GM19239 (cell line): ENCODE measurements around the gene SLCO3A1.

Source experiments
- DNase-seq: peaks from one replicate; pipeline ENCODE4 v3.0.0; 2011; ENCODE audit warnings: low spot score; ENCODE audit not compliant: insufficient read length
- FAIRE-seq: peaks from 2 replicates; lab custom pipeline; 2011; peaks lifted over from hg19 to GRCh38; lab: Jason Lieb, UNC

SLCO3A1 gene

DNA sequence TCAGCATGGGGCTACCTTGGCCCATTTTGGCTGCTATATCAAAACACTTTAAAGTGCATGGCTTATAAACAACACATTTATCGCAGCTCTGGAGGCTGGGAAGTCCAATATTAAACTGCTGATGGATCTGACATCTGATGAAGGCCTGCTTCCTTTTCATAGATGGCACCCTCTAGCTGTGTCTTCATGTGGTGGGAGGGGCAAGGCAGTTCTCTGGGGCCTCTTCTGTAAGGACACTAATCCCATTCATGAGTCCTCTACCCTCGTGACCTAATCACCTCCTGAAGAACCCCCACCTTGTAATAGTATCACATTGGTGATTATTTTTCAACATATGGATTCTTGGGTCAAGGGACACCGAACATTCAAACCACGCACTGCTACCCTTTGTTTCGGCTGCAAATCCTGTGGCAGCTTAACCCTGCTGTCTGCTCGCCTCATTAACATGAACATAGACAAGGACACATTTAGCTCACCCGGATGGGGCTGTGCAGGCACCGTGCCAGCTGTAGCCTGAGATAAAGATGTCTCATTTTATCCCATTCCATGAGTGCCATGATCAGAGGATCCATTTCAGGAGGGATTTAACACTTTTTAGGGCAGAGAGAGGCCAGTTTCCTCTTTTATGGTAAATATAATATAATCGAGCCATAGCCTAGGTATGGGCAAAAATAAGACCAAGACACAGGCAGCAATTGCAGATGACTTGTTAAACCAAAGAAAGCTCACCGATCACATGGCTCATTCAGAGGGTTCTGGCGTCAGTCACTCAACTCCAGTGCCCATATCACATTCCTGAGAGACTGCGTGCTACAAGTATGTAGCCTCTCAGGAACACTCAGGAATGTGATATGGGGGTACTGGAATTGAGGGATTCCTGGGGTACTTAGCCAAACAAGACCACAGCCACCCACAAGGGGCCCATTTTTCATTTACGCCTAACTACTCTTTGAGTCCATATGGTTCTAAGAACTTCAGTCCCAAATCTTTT is 289.0 kb downstream of the SLCO3A1 start:
- FAIRE-seq = no peak
- DNase-seq = no peak

- DNase-seq = no peak
- no peak for FAIRE-seq
These were observed 290.3 kb downstream of the SLCO3A1 start for GRCh38 chr15:92143765-92144164.

DNA sequence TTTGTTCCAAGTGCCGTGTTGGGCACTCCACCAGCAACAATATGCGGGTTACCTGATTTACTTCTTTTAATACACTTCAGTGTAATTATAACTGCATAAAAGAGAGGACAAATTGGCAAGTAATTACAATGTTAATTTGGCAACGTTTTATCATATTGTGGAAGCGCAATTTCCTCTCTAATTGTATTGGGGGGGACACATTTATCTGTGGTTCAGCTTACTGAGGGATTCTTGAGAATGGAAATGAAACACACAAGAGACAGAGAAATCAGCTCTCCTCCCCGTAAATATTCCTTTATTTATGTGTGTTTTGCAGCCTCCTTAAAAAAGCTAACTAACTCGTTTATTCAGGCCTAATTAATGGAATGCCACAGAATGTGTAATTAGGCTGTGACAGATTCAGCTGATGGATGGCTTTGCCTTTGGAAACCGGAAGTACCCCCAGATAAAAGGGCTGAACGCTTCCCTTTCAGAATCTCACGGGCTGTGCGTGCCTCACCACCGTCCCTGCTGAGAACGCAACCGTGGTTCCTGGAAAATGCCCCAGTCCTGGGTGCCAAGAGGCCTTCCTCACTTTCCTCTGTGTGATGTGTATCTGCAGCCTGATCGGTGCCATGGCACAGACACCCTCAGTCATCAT is 293.1 kb downstream of the SLCO3A1 start:
- no peak for FAIRE-seq
- no peak for DNase-seq

- no peak for FAIRE-seq
- DNase-seq = no peak
These were observed 295.5 kb downstream of the SLCO3A1 start for GRCh38 chr15:92149029-92149428.

DNA sequence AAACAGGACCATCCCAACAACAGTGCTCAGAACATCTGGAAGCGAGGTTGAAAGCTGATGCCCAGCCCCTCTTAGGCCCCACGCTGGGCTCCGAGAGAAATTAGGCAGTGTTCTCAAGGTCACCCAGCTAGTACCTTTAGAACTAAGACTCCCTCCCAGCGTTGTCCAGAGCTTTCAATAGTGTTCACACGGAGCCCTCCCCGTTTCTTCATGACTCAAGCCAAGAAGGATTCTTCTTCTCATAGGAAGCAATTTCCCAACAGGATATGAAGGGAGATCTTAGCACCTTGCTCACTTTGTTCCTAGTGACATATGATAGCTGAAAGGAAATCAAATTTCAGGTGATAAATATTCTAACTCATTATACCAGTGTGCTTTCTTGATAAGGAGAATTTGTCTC is 296.0 kb downstream of the SLCO3A1 start:
- DNase-seq (no peak), FAIRE-seq (no peak)

DNA sequence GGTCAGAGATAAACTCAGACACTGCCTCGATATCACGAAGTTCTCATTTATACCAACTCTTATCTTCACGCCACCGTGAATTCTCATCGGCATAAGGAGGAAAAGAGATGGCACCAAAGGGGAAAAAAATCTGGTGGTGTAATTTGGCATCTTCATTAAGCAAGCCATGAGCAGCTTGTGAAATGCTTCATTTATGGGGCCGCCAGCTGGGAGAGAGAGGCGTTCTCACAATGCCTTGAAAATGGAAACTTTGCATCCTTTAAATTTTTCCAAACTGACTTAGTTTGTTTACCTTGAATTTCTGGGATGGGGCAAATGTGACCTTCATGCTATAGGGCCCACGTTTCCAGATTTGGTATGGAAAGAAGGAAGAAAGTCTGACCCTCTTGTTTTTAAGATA is 297.7 kb downstream of the SLCO3A1 start:
- FAIRE-seq = no peak
- DNase-seq = no peak

GRCh38 chr15:92151741-92152140 is 298.2 kb downstream of the SLCO3A1 start:
- no peak for DNase-seq
- FAIRE-seq = no peak

- DNase-seq = no peak
- FAIRE-seq = no peak
These were observed 299.5 kb downstream of the SLCO3A1 start for GRCh38 chr15:92152983-92153382.

DNA sequence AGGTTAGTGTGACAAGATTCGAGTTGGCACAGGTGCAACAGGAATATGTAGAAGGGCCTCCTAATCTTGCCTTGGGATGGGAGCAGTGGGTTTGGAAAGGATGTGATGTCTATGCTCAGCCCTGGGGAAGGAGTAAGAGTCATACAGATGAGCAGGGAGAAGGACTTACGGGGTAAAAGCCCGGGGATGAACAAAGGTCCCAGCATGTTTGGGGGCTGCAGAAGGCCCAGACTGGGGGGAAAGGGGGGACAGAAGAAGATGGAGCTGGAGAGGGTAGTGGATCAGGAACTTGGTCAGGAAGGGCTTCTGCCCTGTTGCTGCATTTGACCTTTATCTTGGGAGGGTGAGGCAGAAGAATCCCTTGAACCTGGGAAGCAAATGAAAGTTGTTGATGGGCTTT is 300.1 kb downstream of the SLCO3A1 start:
- FAIRE-seq (no peak), DNase-seq (no peak)

- DNase-seq (no peak), FAIRE-seq (no peak)
These were observed 302.4 kb downstream of the SLCO3A1 start for GRCh38 chr15:92155934-92156333.

- DNase-seq = no peak
- FAIRE-seq = no peak
These were observed 304.3 kb downstream of the SLCO3A1 start for GRCh38 chr15:92157666-92158298.

- FAIRE-seq (no peak), DNase-seq (no peak)
These were observed 304.9 kb downstream of the SLCO3A1 start for GRCh38 chr15:92158426-92158825.

GRCh38 chr15:92159481-92159880 is 306.0 kb downstream of the SLCO3A1 start:
- DNase-seq (no peak), FAIRE-seq (no peak)

- DNase-seq = no peak
- FAIRE-seq = no peak
These were observed 306.7 kb downstream of the SLCO3A1 start for GRCh38 chr15:92159906-92160841.

DNA sequence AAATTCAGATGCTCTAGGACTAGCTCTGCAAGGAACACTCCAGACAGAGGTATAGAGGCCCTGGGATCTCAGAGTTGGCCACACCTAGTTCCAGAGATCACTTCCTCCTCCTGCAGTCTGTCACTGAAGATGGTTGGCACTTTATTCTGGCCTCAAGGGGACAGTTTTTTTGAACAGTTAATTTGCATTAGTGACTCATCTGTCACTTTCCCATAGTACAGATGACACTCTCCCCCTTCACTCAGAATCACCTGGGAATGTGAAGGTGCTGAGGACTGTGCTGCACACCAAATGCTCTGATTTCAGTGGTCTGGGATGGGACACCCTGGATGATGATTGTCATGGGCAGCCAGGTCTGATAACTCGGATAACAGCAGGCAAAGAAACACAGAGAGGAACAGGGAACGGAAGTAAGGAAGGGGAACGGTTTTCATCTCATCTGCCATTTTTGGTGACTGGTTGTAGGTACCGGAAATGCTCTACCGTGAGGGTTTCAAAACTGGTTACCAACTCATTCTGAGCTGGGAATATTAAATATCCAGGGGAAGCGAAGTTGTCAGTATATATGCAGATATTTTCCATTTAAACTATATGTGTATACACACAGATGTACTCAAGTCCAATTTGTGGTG is 307.6 kb downstream of the SLCO3A1 start:
- DNase-seq = peak; percentile 44
- FAIRE-seq = peak; percentile 82

GRCh38 chr15:92162657-92163056 is 309.1 kb downstream of the SLCO3A1 start:
- no peak for FAIRE-seq
- no peak for DNase-seq

DNA sequence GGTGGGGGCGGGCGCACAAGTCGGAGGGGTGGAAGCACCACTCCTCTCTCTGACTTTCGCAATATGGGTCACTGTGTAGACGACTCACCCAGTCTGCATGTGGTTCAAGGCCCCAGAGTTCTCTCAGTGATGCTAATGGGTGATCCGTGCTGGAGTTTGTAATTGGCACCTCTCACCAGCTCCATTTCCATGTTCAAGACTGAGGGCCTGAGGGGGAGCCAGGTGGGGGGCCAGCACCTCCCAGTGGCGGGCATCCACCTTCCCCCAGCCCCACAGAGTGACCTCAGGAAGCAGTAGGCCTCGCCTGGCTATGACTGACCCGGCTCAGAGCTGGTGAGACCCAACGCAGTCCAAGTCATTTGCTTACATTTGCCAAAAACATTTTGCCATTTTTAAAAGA is 310.1 kb downstream of the SLCO3A1 start:
- FAIRE-seq = no peak
- DNase-seq = no peak

DNA sequence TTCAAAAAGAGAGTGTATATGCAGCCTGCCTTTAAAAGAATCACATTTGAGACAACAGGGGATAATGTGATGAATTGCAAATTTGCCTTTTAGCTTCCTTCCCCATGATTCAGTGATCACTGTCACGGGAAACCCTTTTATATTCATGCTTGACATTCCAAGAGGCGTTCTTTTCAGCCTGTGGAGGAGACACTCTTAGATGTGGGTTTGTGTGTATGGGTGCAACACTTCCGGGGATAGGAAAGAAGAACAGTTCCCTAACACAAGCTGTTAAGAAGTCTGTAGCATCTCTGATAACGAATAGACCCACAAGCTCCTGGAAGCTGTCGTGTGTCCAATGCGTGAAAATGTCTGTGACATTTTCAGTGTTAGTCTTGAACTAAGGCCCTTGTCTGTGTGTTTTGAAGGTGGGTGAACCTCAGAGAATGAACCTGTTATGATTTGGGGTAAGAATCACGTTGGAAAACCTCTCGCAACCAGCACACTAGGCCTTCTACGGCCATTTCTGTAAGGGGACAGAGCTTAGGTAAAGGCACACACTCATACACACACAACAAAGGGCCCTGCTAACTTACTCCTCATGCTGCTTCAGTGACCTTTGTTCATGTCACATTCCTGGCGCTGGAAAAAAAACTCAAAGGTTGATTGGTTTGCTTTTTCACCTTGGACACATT is 311.0 kb downstream of the SLCO3A1 start:
- FAIRE-seq = no peak

DNA sequence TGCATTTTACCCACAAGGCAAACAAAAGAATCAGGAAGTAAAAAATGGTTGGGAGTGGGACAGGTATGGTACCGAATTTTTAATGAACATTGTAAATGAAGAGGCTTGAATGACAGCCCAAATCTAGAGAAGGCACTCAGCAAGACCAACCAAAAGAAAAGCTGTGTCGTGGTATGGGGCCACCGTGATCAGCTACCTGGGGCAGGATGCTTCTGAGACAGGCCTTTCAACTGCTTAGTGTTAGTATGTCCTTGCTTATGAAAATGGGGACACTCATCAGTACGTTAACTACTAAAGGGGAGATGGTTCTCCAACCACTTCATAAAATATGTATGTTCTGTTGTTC is 311.5 kb downstream of the SLCO3A1 start:
- DNase-seq = no peak
- FAIRE-seq = no peak

More for the DNA sequence above, 311.0 kb downstream of the SLCO3A1 start:
- no peak for DNase-seq
